UCSD-AML1 (cell line): ENCODE measurements around the gene BDH1.
"Not testable (repeated sequence)": the region's sequence is repeated elsewhere in the genome, so short reads cannot be mapped to it uniquely, and the experiment has no call there.

Experiments used
- DNase-seq: peaks from one replicate; lab custom pipeline; 2025; ENCODE audit not compliant: unreplicated experiment; lab: John Stamatoyannopoulos, UW

BDH1 gene, protein sequence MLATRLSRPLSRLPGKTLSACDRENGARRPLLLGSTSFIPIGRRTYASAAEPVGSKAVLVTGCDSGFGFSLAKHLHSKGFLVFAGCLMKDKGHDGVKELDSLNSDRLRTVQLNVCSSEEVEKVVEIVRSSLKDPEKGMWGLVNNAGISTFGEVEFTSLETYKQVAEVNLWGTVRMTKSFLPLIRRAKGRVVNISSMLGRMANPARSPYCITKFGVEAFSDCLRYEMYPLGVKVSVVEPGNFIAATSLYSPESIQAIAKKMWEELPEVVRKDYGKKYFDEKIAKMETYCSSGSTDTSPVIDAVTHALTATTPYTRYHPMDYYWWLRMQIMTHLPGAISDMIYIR

DNA sequence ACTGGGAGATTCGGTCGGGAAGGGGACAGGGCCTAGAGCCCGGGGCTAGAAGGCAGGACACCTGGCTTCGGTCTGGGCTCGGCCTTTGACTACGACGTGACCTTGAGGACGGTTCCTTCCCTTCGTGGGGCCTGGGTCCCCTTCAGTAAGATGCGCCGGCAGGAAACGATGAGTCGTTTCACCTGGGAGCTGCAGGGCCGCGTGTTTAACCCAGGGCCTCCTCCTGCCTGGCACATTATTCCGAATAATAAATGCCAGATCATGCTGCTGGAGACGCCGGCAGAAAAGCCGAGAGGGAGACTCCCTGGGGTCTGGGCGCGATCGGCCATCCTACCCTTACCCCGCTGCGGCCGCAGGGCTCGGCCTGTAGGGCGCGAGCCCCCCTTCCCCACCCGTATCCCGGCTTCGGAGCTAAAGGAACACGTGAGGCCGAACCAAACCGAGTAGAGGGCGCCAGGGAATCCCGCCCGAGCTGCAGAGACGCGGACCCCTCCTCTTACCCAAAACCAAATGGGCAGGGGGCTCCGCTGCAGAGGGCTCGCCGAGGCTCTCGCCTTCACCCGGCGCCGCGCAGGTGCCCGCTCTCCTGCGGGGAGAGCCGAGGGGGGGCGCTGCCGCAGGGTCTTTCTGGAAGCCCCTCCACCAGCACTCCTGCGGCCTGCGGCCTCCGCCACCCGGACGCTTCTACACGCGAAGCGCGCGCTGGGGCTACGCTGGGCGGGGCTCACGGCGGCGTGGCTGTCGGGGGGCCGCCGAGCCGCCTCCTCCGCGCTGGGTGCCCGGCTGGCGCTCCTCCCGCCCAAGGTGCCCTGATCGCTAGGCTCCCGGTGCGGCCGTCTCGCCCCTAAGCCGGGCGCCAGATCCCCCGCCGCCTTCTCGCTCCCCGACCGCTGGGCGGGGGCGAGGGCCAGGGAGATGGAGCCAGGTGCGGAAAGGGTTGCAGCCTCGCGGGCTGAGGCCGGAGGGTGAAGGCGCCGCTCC is at the start of gene BDH1:
Gene BDH1 (minus strand): TSS at position 688 of the 981 bp plus-strand sequence. CDS start 9,525 bp downstream, outside the sequence.
- DNase-seq, result peak; percentile 67

DNA sequence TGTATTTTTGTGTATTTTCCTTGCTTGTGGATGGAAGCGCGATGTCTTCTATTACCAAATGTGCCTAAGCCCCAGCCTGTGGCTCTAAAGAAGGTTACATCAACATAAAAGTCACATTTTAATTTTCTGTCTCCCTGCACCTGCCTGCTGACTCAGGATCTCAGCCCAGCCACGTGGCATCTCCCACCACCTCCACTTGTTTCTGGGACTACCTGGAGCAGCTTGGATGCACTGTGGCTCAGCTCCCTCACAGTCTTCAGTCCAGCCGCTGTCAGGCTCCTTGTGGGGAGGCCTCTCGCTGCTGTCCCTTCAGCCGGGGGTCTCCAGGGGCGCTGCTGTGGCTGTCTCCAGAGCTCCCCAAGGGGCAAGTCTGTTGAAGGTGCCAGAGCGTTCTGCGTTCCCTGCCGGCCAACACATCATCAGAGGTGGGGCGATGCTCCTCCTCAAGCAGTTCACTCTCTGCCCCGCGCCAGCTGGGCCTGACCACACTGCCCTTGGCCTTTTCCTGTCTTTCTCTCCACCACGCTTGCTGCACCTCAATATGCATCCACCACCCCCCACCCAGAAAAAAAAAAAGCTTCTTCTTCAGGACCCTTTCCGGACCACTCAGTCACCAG is 47.7 kb upstream of the BDH1 start:
- no peak for DNase-seq

DNA sequence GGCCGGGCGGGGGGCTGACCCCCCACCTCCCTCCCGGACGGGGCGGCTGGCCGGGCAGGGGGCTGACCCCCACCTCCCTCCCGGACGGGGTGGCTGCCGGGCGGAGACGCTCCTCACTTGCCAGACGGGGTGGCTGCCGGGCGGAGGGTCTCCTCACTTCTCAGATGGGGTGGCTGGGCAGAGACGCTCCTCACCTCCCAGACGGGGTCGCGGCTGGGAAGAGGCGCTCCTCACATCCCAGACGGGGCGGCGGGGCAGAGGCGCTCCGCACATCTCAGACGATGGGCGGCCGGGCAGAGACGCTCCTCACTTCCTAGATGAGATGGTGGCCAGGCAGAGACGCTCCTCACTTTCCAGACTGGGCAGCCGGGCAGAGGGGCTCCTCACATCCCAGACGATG is 46.6 kb upstream of the BDH1 start:
- not testable (repeated sequence) for DNase-seq

DNA sequence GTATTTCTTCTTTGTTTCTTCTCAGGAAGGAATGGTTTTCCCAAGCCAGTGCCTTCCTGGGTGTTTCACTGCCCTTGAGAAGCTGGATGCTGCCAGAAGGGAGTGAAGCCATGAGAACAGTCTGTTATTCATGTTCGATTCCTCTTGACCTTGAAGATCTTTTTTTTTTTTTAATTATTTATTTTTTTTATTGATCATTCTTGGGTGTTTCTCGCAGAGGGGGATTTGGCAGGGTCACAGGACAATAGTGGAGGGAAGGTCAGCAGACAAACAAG is 45.7 kb upstream of the BDH1 start:
- not testable (repeated sequence) for DNase-seq

DNA sequence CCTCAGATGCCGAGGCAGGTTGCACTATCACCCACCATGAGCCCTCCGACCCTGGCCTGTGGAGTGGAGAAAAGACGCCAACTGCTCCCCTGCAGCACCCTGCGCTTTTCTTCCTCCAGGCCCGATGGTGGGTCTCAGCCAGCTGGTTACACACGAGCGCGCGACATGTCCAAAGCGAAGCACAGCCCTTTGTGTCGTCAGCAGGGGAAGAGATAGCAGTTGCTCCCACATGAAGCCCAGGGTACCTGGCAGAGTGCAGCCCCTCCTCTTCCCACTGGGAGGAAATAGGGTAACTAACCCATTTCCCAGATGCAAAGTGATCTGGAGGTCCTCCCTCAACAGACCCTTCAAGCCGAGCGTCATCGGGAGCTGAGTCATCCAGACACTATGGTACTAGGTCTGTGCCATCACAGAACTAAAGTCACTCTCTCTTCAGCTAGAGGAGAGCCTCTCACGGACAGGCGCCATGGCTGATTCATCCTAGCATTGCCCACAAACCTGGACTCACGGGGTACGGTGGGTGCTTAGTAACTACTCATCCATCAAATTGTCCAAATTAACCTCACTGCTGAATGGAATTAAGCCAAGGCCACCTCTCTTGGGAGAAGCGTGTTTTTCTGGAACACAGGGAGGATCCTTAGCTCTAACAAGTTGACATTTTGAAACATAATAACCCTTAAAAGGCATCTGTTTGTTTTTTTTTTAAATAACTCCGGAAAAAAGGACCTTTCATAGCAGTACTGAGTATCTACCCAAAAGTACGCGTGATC is 45.2 kb upstream of the BDH1 start:
- no peak for DNase-seq

DNA sequence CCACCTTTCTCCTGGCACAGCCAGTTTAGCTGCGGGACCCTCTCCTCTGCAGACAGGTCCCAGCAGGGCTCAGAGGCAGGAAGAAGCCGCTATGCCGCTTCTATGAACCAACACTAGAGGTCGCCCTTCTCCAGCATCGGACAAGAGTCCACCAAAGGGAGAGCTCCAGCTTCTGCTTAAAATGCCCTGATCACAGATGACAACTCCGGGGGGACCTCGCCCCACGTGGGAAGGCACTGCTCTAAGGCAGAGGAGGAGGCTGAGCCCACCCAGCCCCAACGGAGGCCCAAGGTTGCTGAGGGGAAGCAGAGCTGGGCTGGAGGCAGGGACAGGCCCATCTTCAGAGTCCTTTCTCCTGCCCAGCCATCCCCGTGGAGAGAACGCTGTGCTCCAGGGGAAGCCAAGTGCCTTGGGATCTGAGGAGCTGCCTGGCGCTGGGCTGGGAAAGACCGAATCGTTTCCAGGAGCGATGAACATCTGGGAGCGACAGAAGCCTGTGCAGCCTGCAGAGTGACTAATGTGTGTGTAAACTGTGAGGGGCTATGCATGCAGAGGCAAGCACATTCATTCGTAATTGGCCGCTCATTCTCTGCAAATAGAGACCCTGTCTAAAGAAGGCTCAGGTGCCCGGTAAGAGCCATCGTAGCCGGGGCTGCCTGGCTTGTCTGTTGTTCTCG is 43.5 kb upstream of the BDH1 start:
- no peak for DNase-seq

DNA sequence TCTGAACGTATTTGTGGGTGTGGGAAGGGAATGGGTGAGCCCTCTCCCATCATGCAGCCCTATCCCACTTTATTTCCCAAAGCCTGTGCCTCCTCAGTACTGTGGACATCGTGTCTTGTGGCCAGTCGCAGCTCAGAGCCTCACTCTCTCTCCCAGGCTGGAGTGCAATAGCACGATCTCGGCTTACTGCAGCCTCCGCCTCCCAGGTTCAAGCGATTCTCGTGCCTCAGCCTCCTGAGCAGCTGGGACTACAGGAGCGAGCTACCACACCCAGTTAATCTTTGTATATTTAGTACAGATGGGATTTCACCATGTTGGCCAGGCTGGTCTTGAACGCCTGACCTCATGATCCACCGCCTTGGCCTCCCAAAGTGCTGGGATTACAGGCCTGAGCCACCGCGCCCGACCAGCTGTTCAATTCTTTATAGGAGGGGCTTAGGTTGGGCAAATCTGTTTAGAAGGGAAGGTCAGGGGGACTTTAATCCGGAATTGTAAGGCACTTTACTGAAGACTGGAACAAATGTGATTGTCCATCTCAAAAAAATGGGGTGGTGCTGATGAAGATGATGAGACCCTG is 42.7 kb upstream of the BDH1 start:
- no peak for DNase-seq

DNA sequence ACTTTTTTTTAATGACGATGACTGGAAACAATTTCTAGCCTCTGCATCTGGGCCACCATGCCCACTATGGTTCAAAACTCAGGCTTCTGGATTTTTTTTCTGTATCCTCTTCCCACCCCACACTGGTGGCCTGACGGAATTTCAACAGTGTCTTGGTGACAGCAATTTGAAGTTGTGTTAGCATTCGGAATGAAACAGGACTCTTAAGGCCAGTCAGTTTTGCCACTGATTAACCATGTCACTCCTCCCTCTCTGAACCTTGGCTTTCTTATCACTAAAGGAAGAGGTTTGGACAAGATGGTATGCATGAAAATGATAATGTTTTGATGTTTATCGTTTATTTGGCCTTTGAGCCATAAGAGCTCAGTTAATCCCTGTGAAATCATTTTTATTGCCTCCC is 41.6 kb upstream of the BDH1 start:
- no peak for DNase-seq

DNA sequence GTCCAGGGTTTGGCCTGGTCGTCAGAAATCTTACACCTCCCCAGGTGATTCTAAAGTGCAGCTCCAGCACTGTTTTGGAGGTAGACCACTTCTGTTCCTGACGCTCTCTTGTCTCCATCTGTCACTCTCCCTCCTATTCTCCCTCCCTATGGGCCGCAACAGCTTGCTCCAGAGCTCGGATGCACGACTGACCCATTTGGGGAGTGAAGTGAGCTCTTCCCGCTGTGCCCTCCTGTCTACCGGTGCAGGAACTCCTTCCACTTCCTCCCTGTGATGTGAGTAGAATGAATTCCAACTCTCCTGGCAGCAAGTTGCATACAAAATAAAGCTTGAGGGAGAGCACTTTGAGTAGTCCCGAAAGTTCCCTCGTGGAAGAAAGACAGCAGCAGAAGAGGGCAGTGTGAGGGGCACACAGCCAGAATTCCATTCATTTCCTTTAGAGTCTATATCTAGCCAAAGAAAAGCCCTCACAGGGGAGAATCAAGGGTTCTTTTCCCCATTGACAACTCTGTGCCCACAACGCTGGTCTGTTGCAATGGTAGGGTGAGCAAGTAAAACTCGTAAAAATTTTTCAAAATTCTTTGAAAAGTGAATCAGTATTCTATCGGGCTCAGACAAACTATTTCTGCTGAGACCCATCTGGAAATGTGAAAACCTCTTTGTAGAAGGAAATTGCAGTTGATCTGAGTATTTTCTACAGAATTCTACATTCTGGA is 39.9 kb upstream of the BDH1 start:
- no peak for DNase-seq

DNA sequence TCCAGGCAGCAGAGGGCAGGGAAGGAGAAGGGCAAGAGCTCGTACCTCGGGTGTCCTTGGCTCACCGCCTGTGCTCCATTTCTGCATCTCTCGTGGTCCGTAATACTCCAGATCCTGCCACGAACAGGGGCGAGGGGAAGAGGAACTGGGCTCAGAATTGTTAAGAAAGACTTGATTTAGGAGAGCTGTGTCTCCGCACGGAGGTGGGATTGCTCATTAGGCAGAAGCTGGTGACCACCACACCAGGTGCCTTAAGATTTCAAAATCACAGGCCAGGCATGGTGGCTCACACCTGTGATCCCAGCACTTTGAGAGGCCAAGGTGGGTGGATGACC is 37.2 kb upstream of the BDH1 start:
- no peak for DNase-seq

DNA sequence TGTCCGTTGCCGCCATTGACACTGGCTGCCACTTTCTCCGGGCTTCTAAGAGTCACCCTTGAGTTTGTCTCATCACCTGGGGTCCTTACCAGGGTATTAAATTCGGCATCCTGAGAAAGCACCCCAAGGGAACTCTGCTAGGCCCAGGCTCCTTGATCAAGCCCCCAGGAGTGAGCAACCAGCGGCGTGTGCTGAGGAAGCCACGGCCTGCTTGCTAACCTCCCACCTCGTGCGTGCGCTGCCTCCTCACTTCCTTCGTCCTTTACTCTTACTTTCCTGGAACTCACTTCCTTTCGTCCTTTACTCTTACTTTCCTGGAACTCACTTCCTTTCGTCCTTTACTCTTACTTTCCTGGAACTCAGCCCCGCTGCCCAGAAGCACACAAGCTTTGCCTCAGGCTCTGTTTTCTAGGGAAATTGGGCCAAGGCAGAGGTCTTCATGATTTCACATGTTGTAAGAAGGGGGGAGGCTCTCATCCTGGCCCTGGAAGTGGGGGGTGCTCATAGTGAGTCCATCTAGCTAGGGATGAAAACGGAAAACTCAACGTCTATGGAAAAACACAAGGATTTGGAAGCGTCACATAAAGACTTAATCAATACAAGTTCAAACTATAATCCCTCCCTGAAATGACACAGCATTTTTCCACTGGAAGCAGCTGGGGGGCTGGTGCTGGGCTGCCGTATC is 36.7 kb upstream of the BDH1 start:
- peak; percentile 50 for DNase-seq

DNA sequence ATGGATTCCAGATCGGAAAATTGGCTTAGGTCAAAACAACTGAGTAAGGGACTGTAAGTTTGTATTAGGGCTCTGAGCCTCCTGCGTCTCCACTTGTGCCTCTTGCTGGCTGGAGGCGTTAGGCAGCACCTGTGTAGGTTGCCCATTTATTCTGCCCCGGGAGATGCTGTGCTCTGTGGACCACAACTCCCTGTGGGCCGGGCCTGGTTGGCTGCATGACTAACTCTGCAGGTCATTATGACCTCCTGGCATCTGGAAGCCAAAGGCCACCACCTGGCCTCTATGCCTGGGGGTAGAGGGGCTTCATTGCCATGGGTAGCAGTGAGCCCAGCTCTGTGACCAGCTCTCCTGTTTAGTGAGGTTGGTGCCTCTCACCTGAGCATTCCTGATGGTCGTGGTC is 36.0 kb upstream of the BDH1 start:
- DNase-seq, result no peak

DNA sequence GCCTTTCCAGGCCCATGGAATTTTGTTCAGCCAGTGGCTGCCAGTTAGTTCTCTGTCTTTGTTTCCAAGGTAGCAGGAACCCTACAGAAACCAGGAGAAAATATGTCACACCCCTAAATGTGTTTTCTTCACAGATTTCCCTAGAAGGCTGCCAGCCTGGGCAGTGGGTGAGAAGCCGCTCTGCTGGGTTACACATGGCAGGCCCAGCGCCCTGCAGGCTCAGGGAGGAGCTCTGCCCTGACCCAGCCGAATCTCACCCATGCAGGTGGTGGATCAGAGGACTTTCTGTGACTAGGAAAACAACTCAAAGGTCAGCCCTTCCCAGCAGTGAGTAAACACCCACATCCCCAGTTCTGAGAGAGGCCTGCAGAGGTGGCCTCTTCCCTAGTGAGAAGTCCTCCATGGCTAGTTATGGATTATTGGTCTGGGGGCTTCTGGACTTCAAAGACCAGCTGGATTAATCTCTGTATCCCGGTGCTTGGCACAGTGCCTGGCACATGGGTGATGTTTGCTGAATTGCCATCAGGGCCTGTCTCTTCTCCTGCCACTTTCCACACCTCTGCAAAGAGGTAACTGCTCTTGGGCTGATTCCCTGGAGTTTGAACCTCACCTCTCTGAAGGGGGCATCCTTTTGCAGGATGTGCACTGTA is 34.7 kb upstream of the BDH1 start:
- DNase-seq, result no peak

DNA sequence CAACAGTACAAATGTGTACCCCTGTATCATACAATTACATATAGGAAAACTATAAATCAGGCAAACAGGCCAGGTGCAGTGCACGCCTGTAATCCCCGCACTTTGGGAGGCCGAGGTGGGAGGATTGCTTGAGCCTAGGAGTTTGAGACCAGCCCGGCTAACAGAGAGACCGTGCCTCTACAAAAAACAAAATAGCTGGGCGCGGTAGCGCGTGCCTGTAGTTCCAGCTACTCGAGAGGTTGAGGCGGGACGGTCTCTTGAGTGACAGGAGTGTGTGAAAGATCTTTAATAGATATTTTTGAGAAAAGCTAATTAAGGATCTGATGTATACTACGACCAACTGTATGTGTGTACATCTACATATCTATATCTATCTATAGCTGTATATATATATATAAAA is 33.8 kb upstream of the BDH1 start:
- DNase-seq, result no peak

DNA sequence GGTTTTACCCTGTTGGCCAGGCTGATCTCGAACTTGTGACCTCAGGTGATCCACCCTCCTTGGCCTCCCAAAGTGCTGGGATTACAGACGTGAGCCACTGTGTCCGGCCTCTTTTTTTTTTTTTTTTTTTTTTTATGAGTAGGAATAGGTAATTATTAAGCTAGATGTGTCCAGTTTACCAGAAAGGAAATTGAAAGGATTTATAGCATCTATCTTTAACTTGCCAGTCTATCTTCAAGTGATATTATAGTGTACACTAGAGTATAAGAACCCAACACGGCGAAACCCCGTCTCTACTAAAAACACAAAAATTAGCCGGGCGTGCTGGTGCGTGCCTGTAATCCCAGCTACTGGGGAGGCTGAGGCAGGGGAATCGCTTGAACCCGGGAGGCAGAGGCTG is 31.0 kb upstream of the BDH1 start:
- not testable (repeated sequence) for DNase-seq

DNA sequence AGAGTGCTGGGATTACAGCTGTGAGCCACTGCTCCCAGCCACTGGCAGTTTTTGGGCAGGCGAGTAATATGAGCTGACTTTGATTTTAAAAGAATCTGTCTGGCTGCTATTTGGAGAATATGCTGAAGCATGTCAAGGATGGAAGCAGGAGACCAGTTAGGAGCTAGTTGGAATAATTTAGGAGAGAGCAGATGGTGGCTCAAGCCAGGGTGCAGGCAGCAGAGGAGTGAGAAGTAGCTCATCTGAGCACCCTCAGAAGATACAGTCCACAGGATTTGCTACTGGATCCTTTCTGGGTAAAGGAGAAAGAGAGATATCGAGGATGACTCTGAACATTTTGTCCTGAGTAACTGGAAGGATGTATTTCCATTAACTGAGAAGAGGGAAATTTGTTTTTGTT is 30.4 kb upstream of the BDH1 start:
- DNase-seq, result no peak

DNA sequence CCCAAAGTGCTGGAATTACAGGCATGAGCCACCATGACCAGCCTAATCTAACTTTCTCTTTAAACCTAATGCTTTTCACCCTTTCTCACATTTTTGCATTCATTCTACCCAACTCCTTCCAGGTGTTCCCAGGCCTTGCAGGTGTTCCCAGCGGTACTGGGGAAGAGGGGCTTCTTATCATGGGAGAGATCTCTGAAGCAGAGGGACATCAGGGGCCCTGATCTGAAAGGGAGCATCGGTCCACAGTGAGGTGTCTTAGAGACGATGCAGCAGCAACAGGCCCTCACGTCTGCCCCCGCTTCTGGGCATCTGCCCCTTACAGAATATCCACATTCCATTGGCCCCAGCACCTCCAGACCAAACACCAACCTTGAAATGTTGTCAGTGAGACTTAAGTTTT is 29.0 kb upstream of the BDH1 start:
- no peak for DNase-seq

DNA sequence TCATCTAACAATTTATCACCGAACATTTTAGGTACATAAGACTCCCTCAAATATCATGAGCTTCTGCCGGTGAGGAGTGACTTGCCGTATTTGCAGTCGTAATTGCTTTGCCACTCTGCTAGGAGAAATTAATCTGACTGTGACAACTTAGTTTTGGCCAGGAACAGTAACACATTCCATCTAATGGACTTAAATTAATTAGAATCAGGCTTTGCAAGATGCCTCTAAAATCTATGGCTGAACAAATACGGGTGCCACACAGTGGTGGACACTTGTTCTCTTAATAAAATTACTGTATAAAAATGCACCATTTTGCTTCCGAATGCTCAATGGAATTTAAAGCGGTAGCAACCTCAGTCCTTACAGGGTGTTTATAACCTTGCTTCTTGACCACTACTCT is 27.6 kb upstream of the BDH1 start:
- DNase-seq, result no peak

DNA sequence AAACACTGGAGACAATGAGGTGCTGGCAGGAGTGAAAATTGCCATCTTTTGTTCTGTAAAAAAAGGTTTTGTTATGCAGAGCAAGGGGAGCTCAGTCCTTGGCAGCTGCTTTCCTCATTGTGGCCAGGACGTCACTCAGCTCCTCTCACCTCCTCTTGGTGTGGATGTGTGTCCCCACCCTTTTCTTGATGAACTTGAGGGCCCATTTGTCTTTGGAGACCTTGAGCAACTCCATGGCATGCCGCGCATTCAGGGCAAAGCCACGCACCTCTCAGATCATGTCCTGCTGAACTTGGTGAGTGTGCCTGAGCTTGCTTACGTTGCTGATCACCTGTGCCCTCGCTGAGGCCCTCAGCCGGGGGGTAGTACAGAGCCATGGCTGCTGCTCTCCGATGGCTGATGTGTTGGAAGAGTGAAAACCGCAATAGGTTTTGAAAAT is 24.5 kb upstream of the BDH1 start:
- DNase-seq, result no peak
